HCT116 (cell line): Measurements from ENCODE around the gene CLDN10. TPM values are rescaled to one million over a fixed set of nuclear protein-coding genes. Genes with fewer than 3 reads are reported as not detected.

ENCODE experiments used
- ATAC-seq: fragments of 200-7000 bp; cut with Tn5 transposase; 2 replicates; pipeline ENCODE4 v1.9.1; 2020; ENCODE audit warnings: mild to moderate bottlenecking, moderate library complexity
- BruUV-seq: library from RNA; stranded (reverse); fragments of 400-500 nt; replicated peaks from 2 replicates; lab custom pipeline; 2021; lab: Mats Ljungman, UMichigan
- CTCF ChIA-PET: fragments of 300-600 bp; sonication (Branson Sonifier 250); formaldehyde crosslinking; loops from one replicate; lab custom pipeline; 2021; ENCODE audit warnings: antibody characterized with exemption; lab: Charles Lee
- POLR2A ChIA-PET: fragments of 300-600, 350-600 bp; sonication (Branson Sonifier 250); formaldehyde crosslinking; loops from one replicate; lab custom pipeline; 2021; ENCODE audit warnings: antibody characterized with exemption; lab: Charles Lee
- RAD21 ChIA-PET, 2 experiments: fragments of 300-600 bp; sonication (Branson Sonifier 250); formaldehyde crosslinking; loops; one replicate each; lab custom pipeline; 2023; ENCODE audit warnings: low total read pairs in 2 of 2; ENCODE audit not compliant: uncharacterized antibody in 2 of 2, unreplicated experiment in 2 of 2, low non-redundant PET in 1 of 2; lab: Charles Lee
- DNase-seq: peaks from one replicate; pipeline ENCODE4 v3.0.0-alpha.2; 2010; ENCODE audit warnings: low read depth, low spot score
- H2AFZ ChIP-seq: fragments of 200-600 bp; shearing (Covaris generic), sonication (generic); 2 replicates; pipeline ENCODE4 v1.6.1; 2017; ENCODE audit warnings: low read depth, mixed run types, mixed read lengths, antibody characterized with exemption, low read length; ENCODE audit not compliant: poor library complexity, severe bottlenecking
- H3K27ac ChIP-seq: 2 replicates; pipeline ENCODE4 v1.5.1; 2012; ENCODE audit warnings: low read depth, low read length
- H3K27me3 ChIP-seq: fragments of 200-600 bp; sonication (generic); 2 replicates; pipeline ENCODE4 v1.6.1; 2016; ENCODE audit warnings: mixed run types, low read length, mixed read lengths; ENCODE audit not compliant: insufficient read depth
- H3K36me3 ChIP-seq, 2 experiments: fragments of 200-500 bp in 1 of 2; fragments of 200-600 bp in 1 of 2; sonication (Bioruptor generic) in 1 of 2; sonication (generic) in 1 of 2; 2 replicates each; pipeline versions ENCODE4 v1.5.1 to v1.6.1; 2014 to 2016; ENCODE audit warnings: low read length in 2 of 2, inconsistent platforms in 1 of 2, mixed read lengths in 1 of 2, mixed run types in 1 of 2; ENCODE audit not compliant: insufficient read depth in 2 of 2, control insufficient read depth in 1 of 2
- H3K4me1 ChIP-seq, 2 experiments: fragments of 200-600 bp in 1 of 2; sonication (generic) in 1 of 2; 2 replicates each; pipeline versions ENCODE4 v1.5.1 to v1.6.1; 2012 to 2017; ENCODE audit warnings: low read length in 2 of 2, inconsistent platforms in 1 of 2, mild to moderate bottlenecking in 1 of 2, mixed read lengths in 1 of 2, mixed run types in 1 of 2, moderate library complexity in 1 of 2; ENCODE audit not compliant: insufficient read depth in 2 of 2, control insufficient read depth in 1 of 2
- H3K4me2 ChIP-seq: fragments of 200-600 bp; sonication (generic); 2 replicates; pipeline ENCODE4 v1.6.1; 2017; ENCODE audit warnings: mixed run types, low read length, mixed read lengths
- H3K4me3 ChIP-seq, 2 experiments: fragments of 200-600 bp in 1 of 2; sonication (generic) in 1 of 2; replicated peaks in 1 of 2; 2 replicates each; pipeline ENCODE4 v1.5.1; 2011 to 2016; ENCODE audit warnings: low read length in 2 of 2, control low read depth in 1 of 2, low read depth in 1 of 2, mild to moderate bottlenecking in 1 of 2, mixed read lengths in 1 of 2, mixed run types in 1 of 2
- H3K79me2 ChIP-seq: fragments of 200-600 bp; sonication (generic); 2 replicates; pipeline ENCODE4 v1.6.1; 2017; ENCODE audit warnings: mild to moderate bottlenecking, mixed run types, low read length, moderate library complexity, mixed read lengths; ENCODE audit not compliant: insufficient read depth
- H3K9ac ChIP-seq: fragments of 200-600 bp; sonication (generic); 2 replicates; pipeline ENCODE4 v1.6.1; 2016; ENCODE audit warnings: low read length, mixed read lengths
- H3K9me2 ChIP-seq: fragments of 200-600 bp; sonication (generic), shearing (Covaris generic); 2 replicates; pipeline ENCODE4 v1.6.1; 2017; ENCODE audit warnings: mixed run types, mild to moderate bottlenecking, moderate library complexity; ENCODE audit not compliant: insufficient read depth
- H3K9me3 ChIP-seq, 2 experiments: fragments of 200-500 bp in 1 of 2; fragments of 200-600 bp in 1 of 2; sonication (Bioruptor generic) in 1 of 2; sonication (generic) in 1 of 2; 2 replicates each; pipeline ENCODE4 v1.6.1; 2014 to 2017; ENCODE audit warnings: low read length in 2 of 2, mixed read lengths in 2 of 2, inconsistent platforms in 1 of 2, low read depth in 1 of 2, mild to moderate bottlenecking in 1 of 2, mixed run types in 1 of 2, moderate library complexity in 1 of 2; ENCODE audit not compliant: control insufficient read depth in 1 of 2, insufficient read depth in 1 of 2
- H4K20me1 ChIP-seq: fragments of 200-600 bp; sonication (generic), shearing (Covaris generic); 2 replicates; pipeline ENCODE4 v1.6.1; 2017; ENCODE audit warnings: mixed run types, mild to moderate bottlenecking, moderate library complexity; ENCODE audit not compliant: insufficient read depth
- ATF3 ChIP-seq: IDR thresholded peaks from 2 replicates; pipeline ENCODE4 v1.6.1; 2012
- CBX3 ChIP-seq: IDR thresholded peaks from 2 replicates; pipeline ENCODE4 v1.6.1; 2012; ENCODE audit warnings: low read depth
- CEBPB ChIP-seq: IDR thresholded peaks from 2 replicates; pipeline ENCODE4 v1.6.1; 2012; ENCODE audit warnings: low read depth
- CTCF ChIP-seq, 3 experiments: fragments of 200-600 bp in 1 of 3; sonication (generic) in 1 of 3; IDR thresholded peaks in 2 of 3; conservative IDR thresholded peaks in 1 of 3; 2 replicates each; pipeline ENCODE4 v1.5.1; 2012 to 2017; ENCODE audit warnings: low read depth in 2 of 3, low read length in 2 of 3, antibody characterized with exemption in 1 of 3, borderline replicate concordance in 1 of 3, control low read depth in 1 of 3, mild to moderate bottlenecking in 1 of 3, mixed read lengths in 1 of 3, mixed run types in 1 of 3, moderate library complexity in 1 of 3; ENCODE audit not compliant: insufficient read depth in 1 of 3
- EGR1 ChIP-seq: IDR thresholded peaks from 2 replicates; pipeline ENCODE4 v1.6.1; 2012; ENCODE audit warnings: low read depth
- POLR2A ChIP-seq: IDR thresholded peaks from 2 replicates; pipeline ENCODE4 v1.7.0; 2011; ENCODE audit warnings: borderline replicate concordance; ENCODE audit not compliant: insufficient read depth, insufficient read length; ENCODE audit errors: extremely low read depth
- SP1 ChIP-seq: IDR thresholded peaks from 2 replicates; pipeline ENCODE4 v1.6.1; 2012; ENCODE audit warnings: low read depth
- TCF7L2 ChIP-seq: IDR thresholded peaks from 2 replicates; pipeline ENCODE4 v1.7.0; 2011; ENCODE audit warnings: borderline replicate concordance, inconsistent platforms; ENCODE audit not compliant: insufficient read depth, insufficient read length; ENCODE audit errors: extremely low read depth
- YY1 ChIP-seq: IDR thresholded peaks from 2 replicates; pipeline ENCODE4 v1.6.1; 2011; ENCODE audit warnings: low read length, low read depth, moderate library complexity, mild to moderate bottlenecking; ENCODE audit not compliant: insufficient replicate concordance; ENCODE audit errors: extremely low read depth
- ZBTB33 ChIP-seq: IDR thresholded peaks from 2 replicates; pipeline ENCODE4 v1.6.1; 2011; ENCODE audit warnings: mild to moderate bottlenecking, low read length, moderate library complexity; ENCODE audit not compliant: insufficient replicate concordance; ENCODE audit errors: extremely low read depth
- ZNF274 ChIP-seq: fragments of 200-500 bp; sonication (Bioruptor generic); IDR thresholded peaks from 2 replicates; pipeline ENCODE4 v1.6.1; 2014; ENCODE audit warnings: mild to moderate bottlenecking, low read depth, low read length, inconsistent platforms
- intact Hi-C: fragments of 100-400 bp; cut with micrococcal nuclease; formaldehyde crosslinking; loops from 2 replicates; pipeline ENCODE4 v1.10.0; 2022
- total RNA-seq: library from RNA; stranded (reverse); gene quantifications from one replicate; pipeline ENCODE4 v1.2.1, GENCODE V29; 2021; ENCODE audit not compliant: unreplicated experiment

The CLDN10 gene
- total RNA-seq, 1 experiment from 2014 or later: not detected

- ChIA-PET CTCF (no interaction called here), RAD21 (no interaction called here), POLR2A (no interaction called here)
- TF ChIP-seq EGR1 (no peak), CEBPB (no peak), YY1 (no peak)
- DNase-seq (no peak), ATAC-seq (no peak)
- Histone ChIP-seq H3K27me3 (no peaks in the 10 kb centered on the region), H3K4me2 (no peak overlapping the region), H3K9me3 (no peaks in the 10 kb centered on the region), H3K79me2 (no peaks in the 10 kb centered on the region), H4K20me1 (no peaks in the 10 kb centered on the region), H3K36me3 (no peaks in the 10 kb centered on the region), H3K9me2 (no peaks in the 10 kb centered on the region), H3K4me3 (no peak overlapping the region), H2AFZ (no peak overlapping the region), H3K4me1 (no peaks in the 10 kb centered on the region), H3K27ac (no peak overlapping the region), H3K9ac (no peak overlapping the region)
- BruUV-seq: no TSS peak
- intact Hi-C loops: no loop called here
These were observed 35.6 kb downstream of the CLDN10 start for GRCh38 chr13:95588134-95588533.

GRCh38 chr13:95588721-95589120 is 36.2 kb downstream of the CLDN10 start:
- no peak for TF ChIP-seq CEBPB
- TF ChIP-seq CTCF (IDR thresholded peaks at IDR 0.05 in 2 of 3, conservative IDR thresholded peaks at IDR 0.05 in 1 of 3; ENCODE audit: borderline replicate concordance in 1 of 3, insufficient read depth in 1 of 3, low read depth in 2 of 3, low read length in 2 of 3): no peak
- TF ChIP-seq ATF3: no peak
- TF ChIP-seq EGR1: no peak
- TF ChIP-seq TCF7L2: no peak
- TF ChIP-seq YY1: no peak
- TF ChIP-seq POLR2A: no peak
- TF ChIP-seq CBX3: no peak
- TF ChIP-seq SP1: no peak
- no peak for TF ChIP-seq ZBTB33
- TF ChIP-seq ZNF274: no peak
- no peak for ATAC-seq
- POLR2A ChIA-PET: no interaction called here
- H3K79me2 ChIP-seq: no peaks in the 10 kb centered on the region
- H3K9me3 ChIP-seq: no peaks in the 10 kb centered on the region
- intact Hi-C loops: no loop called here
- H3K4me3 ChIP-seq: no peak overlapping the region
- no peak overlapping the region for H3K4me2 ChIP-seq
- no peak overlapping the region for H3K9ac ChIP-seq
- H3K36me3 ChIP-seq: no peaks in the 10 kb centered on the region
- DNase-seq: no peak
- no peaks in the 10 kb centered on the region for H3K27me3 ChIP-seq
- no peak overlapping the region for H2AFZ ChIP-seq
- H3K9me2 ChIP-seq: no peaks in the 10 kb centered on the region
- CTCF ChIA-PET: no interaction called here
- H3K4me1 ChIP-seq: no peaks in the 10 kb centered on the region
- BruUV-seq: no TSS peak
- H3K27ac ChIP-seq: no peak overlapping the region
- RAD21 ChIA-PET: no interaction called here
- no peaks in the 10 kb centered on the region for H4K20me1 ChIP-seq
